SK-N-SH (cell line): ENCODE results near the gene KCTD7.

Experiments used
- CTCF ChIP-seq: fragments of 200-600 bp; sonication (generic); IDR thresholded peaks from 2 replicates; pipeline ENCODE4 v1.6.1; 2017; ENCODE audit warnings: antibody characterized with exemption, mild to moderate bottlenecking, moderate library complexity
- EP300 ChIP-seq, 2 experiments: IDR thresholded peaks; 2 replicates each; pipeline versions ENCODE4 v1.4.0 to v1.6.1; 2012; ENCODE audit warnings: borderline replicate concordance in 1 of 2, low read depth in 1 of 2, low read length in 1 of 2
- EZH2phosphoT487 ChIP-seq: fragments of 200-600 bp; sonication (generic); IDR thresholded peaks from 2 replicates; pipeline ENCODE4 v1.6.1; 2017; ENCODE audit warnings: low read depth, mixed run types, mild to moderate bottlenecking, antibody characterized with exemption, moderate library complexity, borderline replicate concordance
- GABPA ChIP-seq: IDR thresholded peaks from 2 replicates; pipeline ENCODE4 v1.4.0; 2012; ENCODE audit warnings: low read depth, mild to moderate bottlenecking
- IRF3 ChIP-seq: fragments of 150-350 bp; IDR thresholded peaks from 2 replicates; pipeline ENCODE4 v1.6.1; 2016; ENCODE audit warnings: mild to moderate bottlenecking, low read depth, low read length
- NRF1 ChIP-seq: IDR thresholded peaks from 2 replicates; pipeline ENCODE4 v1.6.1; 2012; ENCODE audit warnings: low read depth, mild to moderate bottlenecking, low read length
- POLR2AphosphoS5 ChIP-seq: IDR thresholded peaks from 2 replicates; pipeline ENCODE4 v1.6.1; 2012; ENCODE audit warnings: low read depth, low read length
- RXRA ChIP-seq: IDR thresholded peaks from 2 replicates; pipeline ENCODE4 v1.4.0; 2012; ENCODE audit warnings: low read depth, mild to moderate bottlenecking, borderline replicate concordance
- TEAD4 ChIP-seq: IDR thresholded peaks from 2 replicates; pipeline ENCODE4 v1.4.0; 2012; ENCODE audit warnings: mild to moderate bottlenecking, borderline replicate concordance; ENCODE audit not compliant: insufficient read depth
- USF1 ChIP-seq: IDR thresholded peaks from 2 replicates; pipeline ENCODE4 v1.4.0; 2012; ENCODE audit warnings: low read depth, borderline replicate concordance
- YY1 ChIP-seq: IDR thresholded peaks from 2 replicates; pipeline ENCODE4 v1.4.0; 2012; ENCODE audit warnings: low read depth, mild to moderate bottlenecking

GRCh38 chr7:66609176-66609575 is 19.5 kb upstream of the KCTD7 start:
- no peak for TF ChIP-seq IRF3
- no peak for TF ChIP-seq YY1
- TF ChIP-seq RXRA, result no peak
- no peak for TF ChIP-seq NRF1
- TF ChIP-seq CTCF, result no peak
- TF ChIP-seq POLR2AphosphoS5, result no peak
- no peak for TF ChIP-seq EZH2phosphoT487
- TF ChIP-seq EP300 (IDR thresholded peaks at IDR 0.05; ENCODE audit: borderline replicate concordance in 1 of 2, low read depth in 1 of 2, low read length in 1 of 2), result no peak
- no peak for TF ChIP-seq GABPA
- no peak for TF ChIP-seq TEAD4
- no peak for TF ChIP-seq USF1
